CD14-positive monocyte (primary cell): Measurements from ENCODE around the gene CPE. TPM values are rescaled to one million over a fixed set of nuclear protein-coding genes. Genes with fewer than 3 reads are reported as not detected.

ENCODE experiments used
- DNase-seq, 3 donors: peaks; one replicate each; pipeline ENCODE4 v3.0.0-alpha.2; 2011 to 2022
- H2AFZ ChIP-seq: 2 replicates; pipeline ENCODE4 v1.6.0; 2012; ENCODE audit warnings: mild to moderate bottlenecking, low read depth, low read length, inconsistent platforms; ENCODE audit not compliant: insufficient read depth, poor library complexity, severe bottlenecking
- H3K27ac ChIP-seq, 2 donors: 1 replicate in 1 of 2; 2 replicates in 1 of 2; pipeline ENCODE4 v1.5.1; 2012 to 2013; ENCODE audit warnings: low read length in 2 of 2, control low read depth in 1 of 2, inconsistent platforms in 1 of 2, low read depth in 1 of 2, mild to moderate bottlenecking in 1 of 2
- H3K27me3 ChIP-seq, 2 donors: one replicate each; pipeline versions ENCODE4 v1.6.0 to v1.6.1; 2011 to 2013; ENCODE audit warnings: low read length in 2 of 2; ENCODE audit not compliant: control insufficient read depth in 2 of 2, insufficient read depth in 2 of 2
- H3K36me3 ChIP-seq, 2 donors: replicated peaks in 1 of 2; 1 replicate in 1 of 2; 2 replicates in 1 of 2; pipeline versions ENCODE4 v1.5.1 to v1.6.1; 2012 to 2013; ENCODE audit warnings: low read length in 2 of 2, control low read depth in 1 of 2, inconsistent platforms in 1 of 2, mild to moderate bottlenecking in 1 of 2; ENCODE audit not compliant: insufficient read depth in 2 of 2, control insufficient read depth in 1 of 2
- H3K4me1 ChIP-seq, 2 donors: 1 replicate in 1 of 2; 2 replicates in 1 of 2; pipeline versions ENCODE4 v1.5.1 to v1.6.1; 2012 to 2013; ENCODE audit warnings: low read length in 2 of 2, control low read depth in 1 of 2, inconsistent platforms in 1 of 2, mild to moderate bottlenecking in 1 of 2, moderate library complexity in 1 of 2; ENCODE audit not compliant: insufficient read depth in 2 of 2, control insufficient read depth in 1 of 2
- H3K4me2 ChIP-seq: replicated peaks from 2 replicates; pipeline ENCODE3; 2012; ENCODE audit warnings: low read length, moderate library complexity, mild to moderate bottlenecking; ENCODE audit not compliant: poor library complexity, severe bottlenecking; ENCODE audit errors: extremely low read depth
- H3K4me3 ChIP-seq, 3 experiments: fragments of 200-600 bp in 1 of 3; sonication (generic) in 1 of 3; replicated peaks in 1 of 3; 1 replicate in 2 of 3; 2 replicates in 1 of 3; pipeline ENCODE4 v1.5.1; 2011 to 2013; ENCODE audit warnings: low read length in 3 of 3, mild to moderate bottlenecking in 3 of 3, control low read depth in 2 of 3, low read depth in 2 of 3, inconsistent platforms in 1 of 3, moderate library complexity in 1 of 3
- H3K79me2 ChIP-seq: 2 replicates; pipeline ENCODE4 v1.6.0; 2012; ENCODE audit warnings: mild to moderate bottlenecking, control low read depth, inconsistent platforms, low read length, moderate library complexity; ENCODE audit not compliant: insufficient read depth
- H3K9ac ChIP-seq: 2 replicates; pipeline ENCODE4 v1.6.0; 2017; ENCODE audit warnings: low read length, mild to moderate bottlenecking; ENCODE audit not compliant: insufficient read depth, poor library complexity, severe bottlenecking
- H3K9me3 ChIP-seq, 2 donors: replicated peaks in 1 of 2; 1 replicate in 1 of 2; 2 replicates in 1 of 2; pipeline versions ENCODE4 v1.5.1 to v1.6.1; 2012 to 2013; ENCODE audit warnings: low read length in 2 of 2, control low read depth in 1 of 2; ENCODE audit not compliant: control insufficient read depth in 1 of 2, insufficient read depth in 1 of 2
- H4K20me1 ChIP-seq: 2 replicates; pipeline ENCODE4 v1.6.0; 2012; ENCODE audit warnings: mild to moderate bottlenecking, low read length, control low read depth, moderate library complexity; ENCODE audit not compliant: insufficient read depth
- H3K27ac Mint-ChIP-seq, 7 donors: one replicate each; pipeline ENCODE4 v1.8.0; 2020; ENCODE audit warnings: mild to moderate bottlenecking in 7 of 7, mixed read lengths in 7 of 7, moderate library complexity in 6 of 7, inconsistent platforms in 2 of 7
- H3K27me3 Mint-ChIP-seq, 3 donors: one replicate each; pipeline ENCODE4 v1.8.0; 2021 to 2022; ENCODE audit warnings: low read depth in 3 of 3, mild to moderate bottlenecking in 3 of 3, mixed read lengths in 3 of 3, moderate library complexity in 3 of 3, inconsistent platforms in 1 of 3
- H3K36me3 Mint-ChIP-seq, 2 donors: one replicate each; pipeline ENCODE4 v1.8.0; 2020; ENCODE audit warnings: mixed read lengths in 2 of 2, inconsistent platforms in 1 of 2, mild to moderate bottlenecking in 1 of 2
- H3K4me1 Mint-ChIP-seq: one replicate; pipeline ENCODE4 v1.8.0; 2020; ENCODE audit warnings: mild to moderate bottlenecking, mixed read lengths
- H3K4me3 Mint-ChIP-seq, 2 donors: one replicate each; pipeline ENCODE4 v1.8.0; 2020; ENCODE audit warnings: mild to moderate bottlenecking in 2 of 2, mixed read lengths in 2 of 2, moderate library complexity in 1 of 2
- H3K9me3 Mint-ChIP-seq, 7 donors: one replicate each; pipeline ENCODE4 v1.8.0; 2020 to 2022; ENCODE audit warnings: mixed read lengths in 7 of 7, mild to moderate bottlenecking in 6 of 7, moderate library complexity in 6 of 7, inconsistent platforms in 2 of 7
- WGBS: methylation state at CpG from one replicate; pipeline ENCODE4 v1.1.5; 2013; ENCODE audit warnings: missing lambda C conversion rate; ENCODE audit not compliant: insufficient coverage; 5-methylcytosine and 5-hydroxymethylcytosine counted together
- intact Hi-C, 2 donors: fragments of 100-400 bp; cut with micrococcal nuclease; formaldehyde crosslinking; loops; one replicate each; pipeline versions ENCODE4 v1.15.0 to v1.15.1; 2023
- polyA plus RNA-seq, 3 donors: library from polyadenylated mRNA; depleted of rRNA in 1 of 3; unstranded in 2 of 3; stranded (reverse) in 1 of 3; fragments of 300-500 nt in 2 of 3; fragments of >200 nt in 1 of 3; fragmentation: Illumina TruSeq in 2 of 3; gene quantifications; 1 replicate in 2 of 3; 2 replicates in 1 of 3; pipeline ENCODE4 v1.2.3, GENCODE V29; 2012 to 2021
- TF ChIP-seq, protein P1 (sequence below): fragments of 200-600 bp; IDR thresholded peaks from one replicate; pipeline ENCODE4 v1.8.0; 2022; ENCODE audit warnings: antibody characterized with exemption, mild to moderate bottlenecking

The CPE gene
- polyA plus RNA-seq, 3 donors: 0.09 to 0.13 TPM; not detected in 1

DNA sequence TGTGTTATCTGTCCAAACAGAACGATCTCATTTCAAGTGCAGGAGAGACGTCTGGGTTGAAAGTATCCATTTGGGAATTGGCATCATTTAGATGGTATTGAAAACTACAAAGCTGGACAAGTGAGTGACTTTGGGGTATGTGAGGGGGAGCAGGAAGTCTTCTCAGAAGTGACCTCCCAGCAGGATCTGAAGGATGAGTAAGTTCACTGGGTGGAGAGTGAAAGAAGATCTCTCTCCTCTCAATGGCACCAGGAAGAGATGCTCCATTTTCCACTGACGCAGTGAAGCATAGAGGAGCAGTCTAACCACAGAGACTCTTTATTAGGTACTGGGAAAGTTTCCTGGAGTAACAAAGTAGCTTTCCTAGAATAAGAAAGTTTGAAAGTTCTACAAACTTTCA, 161.0 kb downstream of the CPE start:
- H3K36me3 Mint-ChIP-seq: no peaks in the 10 kb centered on the region
- H3K4me2 ChIP-seq: no peak overlapping the region
- H3K4me1 Mint-ChIP-seq: no peaks in the 10 kb centered on the region
- no peaks in the 10 kb centered on the region for H3K4me1 ChIP-seq
- no peak overlapping the region for H3K4me3 ChIP-seq
- H3K27ac ChIP-seq: no peak overlapping the region
- TF ChIP-seq, protein P1, sequence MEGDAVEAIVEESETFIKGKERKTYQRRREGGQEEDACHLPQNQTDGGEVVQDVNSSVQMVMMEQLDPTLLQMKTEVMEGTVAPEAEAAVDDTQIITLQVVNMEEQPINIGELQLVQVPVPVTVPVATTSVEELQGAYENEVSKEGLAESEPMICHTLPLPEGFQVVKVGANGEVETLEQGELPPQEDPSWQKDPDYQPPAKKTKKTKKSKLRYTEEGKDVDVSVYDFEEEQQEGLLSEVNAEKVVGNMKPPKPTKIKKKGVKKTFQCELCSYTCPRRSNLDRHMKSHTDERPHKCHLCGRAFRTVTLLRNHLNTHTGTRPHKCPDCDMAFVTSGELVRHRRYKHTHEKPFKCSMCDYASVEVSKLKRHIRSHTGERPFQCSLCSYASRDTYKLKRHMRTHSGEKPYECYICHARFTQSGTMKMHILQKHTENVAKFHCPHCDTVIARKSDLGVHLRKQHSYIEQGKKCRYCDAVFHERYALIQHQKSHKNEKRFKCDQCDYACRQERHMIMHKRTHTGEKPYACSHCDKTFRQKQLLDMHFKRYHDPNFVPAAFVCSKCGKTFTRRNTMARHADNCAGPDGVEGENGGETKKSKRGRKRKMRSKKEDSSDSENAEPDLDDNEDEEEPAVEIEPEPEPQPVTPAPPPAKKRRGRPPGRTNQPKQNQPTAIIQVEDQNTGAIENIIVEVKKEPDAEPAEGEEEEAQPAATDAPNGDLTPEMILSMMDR: no peak
- H3K36me3 ChIP-seq: no peaks in the 10 kb centered on the region
- no peaks in the 10 kb centered on the region for H3K79me2 ChIP-seq
- H3K4me3 Mint-ChIP-seq: no peak overlapping the region
- intact Hi-C loops: no loop called here
- H4K20me1 ChIP-seq: no peaks in the 10 kb centered on the region
- peaks cover 0 to 2% (median 0%) of the 10 kb centered on the region in 7 donors for H3K9me3 Mint-ChIP-seq
- DNase-seq: no peak
- no peaks in the 10 kb centered on the region for H3K27me3 ChIP-seq
- no peak overlapping the region for H3K27ac Mint-ChIP-seq
- H3K27me3 Mint-ChIP-seq: peaks cover 0 to 3% (median 3%) of the 10 kb centered on the region in 3 donors
- no peak overlapping the region for H3K9ac ChIP-seq
- WGBS: 91% methylated on average over 2 of the region's 3 CpGs
- no peak overlapping the region for H2AFZ ChIP-seq
- no peaks in the 10 kb centered on the region for H3K9me3 ChIP-seq

DNA sequence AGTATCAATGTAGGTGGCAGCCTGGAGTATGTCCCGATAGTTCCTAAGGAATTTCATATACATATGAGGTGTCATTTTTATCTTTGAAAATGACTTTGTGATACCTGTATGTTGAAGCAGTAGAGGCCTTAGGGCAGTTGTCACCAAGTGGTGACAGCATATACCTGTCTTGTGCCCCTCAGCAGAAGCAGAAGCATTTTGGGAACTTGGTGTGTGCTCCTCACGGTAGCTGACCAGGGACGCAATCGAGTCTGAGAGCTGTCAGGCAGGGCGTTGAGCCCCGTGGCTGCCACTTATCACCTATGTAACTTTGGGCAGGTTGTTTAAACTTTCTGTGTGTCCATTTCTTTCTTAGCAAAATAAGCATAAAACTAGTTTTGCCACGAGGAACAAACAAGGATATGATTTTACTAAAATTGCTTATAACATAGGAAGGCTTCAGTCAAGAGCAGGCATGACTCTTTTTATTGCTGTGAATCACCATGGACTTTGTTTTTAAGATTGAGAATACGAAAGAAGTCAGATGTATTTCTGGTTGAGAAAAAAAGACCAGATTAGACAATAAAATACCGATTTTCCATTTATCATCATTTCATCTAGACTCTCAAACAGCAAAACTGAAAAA, 161.5 kb downstream of the CPE start:
- Mint-ChIP-seq H3K4me1 (no peaks in the 10 kb centered on the region), H3K9me3 (peaks cover 0 to 2% (median 0%) of the 10 kb centered on the region in 7 donors), H3K4me3 (no peak overlapping the region), H3K27me3 (peaks cover 0 to 3% (median 2%) of the 10 kb centered on the region in 3 donors), H3K27ac (no peak overlapping the region), H3K36me3 (no peaks in the 10 kb centered on the region)
- DNase-seq: no peak
- WGBS: 96% methylated on average over 4 of the region's 9 CpGs
- H4K20me1 ChIP-seq: no peaks in the 10 kb centered on the region
- no peaks in the 10 kb centered on the region for H3K9me3 ChIP-seq
- H3K27me3 ChIP-seq: no peaks in the 10 kb centered on the region
- H3K4me1 ChIP-seq: no peaks in the 10 kb centered on the region
- H3K36me3 ChIP-seq: no peaks in the 10 kb centered on the region
- no peak overlapping the region for H3K9ac ChIP-seq
- no peak overlapping the region for H3K4me2 ChIP-seq
- no peak overlapping the region for H2AFZ ChIP-seq
- TF ChIP-seq, protein P1: no peak
- no peak overlapping the region for H3K27ac ChIP-seq
- no peak overlapping the region for H3K4me3 ChIP-seq
- H3K79me2 ChIP-seq: no peaks in the 10 kb centered on the region
- intact Hi-C loops: no loop called here
